NCI-H2171 treated with DMSO at 0.1 percent for 48 hours (cell line): ENCODE data around the gene PSAPL1.
"Not testable (repeated sequence)": the region's sequence is repeated elsewhere in the genome, so short reads cannot be mapped to it uniquely, and the experiment has no call there.

Experiments
- DNase-seq: peaks from one replicate; lab custom pipeline; 2025; lab: John Stamatoyannopoulos, UW

PSAPL1 gene

GRCh38 chr4:7458477-7458876 lies 23.7 kb upstream of the PSAPL1 start:
- DNase-seq: no peak

- DNase-seq: no peak
These were observed 23.3 kb upstream of the PSAPL1 start for GRCh38 chr4:7458066-7458425.

GRCh38 chr4:7457201-7458065 lies 22.7 kb upstream of the PSAPL1 start:
- DNase-seq: no peak

GRCh38 chr4:7452802-7453201 lies 18.1 kb upstream of the PSAPL1 start:
- not testable (repeated sequence) for DNase-seq

GRCh38 chr4:7451800-7452199 lies 17.1 kb upstream of the PSAPL1 start:
- DNase-seq: no peak

GRCh38 chr4:7451434-7451789 lies 16.7 kb upstream of the PSAPL1 start:
- DNase-seq: no peak

GRCh38 chr4:7450775-7451433 lies 16.2 kb upstream of the PSAPL1 start:
- no peak for DNase-seq

GRCh38 chr4:7448036-7448435 lies 13.3 kb upstream of the PSAPL1 start:
- no peak for DNase-seq

GRCh38 chr4:7447236-7447635 lies 12.5 kb upstream of the PSAPL1 start:
- no peak for DNase-seq

- DNase-seq: no peak
These were observed 10.0 kb upstream of the PSAPL1 start for GRCh38 chr4:7444731-7445130.

- no peak for DNase-seq
These were observed 9.6 kb upstream of the PSAPL1 start for GRCh38 chr4:7444314-7444713.

- no peak for DNase-seq
These were observed 7.9 kb upstream of the PSAPL1 start for GRCh38 chr4:7442574-7443162.

- DNase-seq: no peak
These were observed 6.5 kb upstream of the PSAPL1 start for GRCh38 chr4:7441201-7441600.

- DNase-seq: no peak
These were observed 5.0 kb upstream of the PSAPL1 start for GRCh38 chr4:7439699-7440098.

GRCh38 chr4:7436256-7436655 lies 1.5 kb upstream of the PSAPL1 start:
- DNase-seq: no peak

GRCh38 chr4:7435471-7436061 lies 836 bp upstream of the PSAPL1 start:
- no peak for DNase-seq

GRCh38 chr4:7434141-7434765 lies 477 bp downstream of the PSAPL1 start:
- no peak for DNase-seq

GRCh38 chr4:7433376-7434140 lies 1.2 kb downstream of the PSAPL1 start:
- no peak for DNase-seq

GRCh38 chr4:7432531-7433375 lies 2.0 kb downstream of the PSAPL1 start:
- DNase-seq: no peak

GRCh38 chr4:7431696-7432530 lies 2.8 kb downstream of the PSAPL1 start:
- no peak for DNase-seq
